HFFc6 (cell line): ENCODE data around the gene KMT5C. TPM values are rescaled to one million over a fixed set of nuclear protein-coding genes. Genes with fewer than 3 reads are reported as not detected.

Experiments
- DNase-seq: peaks from one replicate; pipeline ENCODE4 v3.0.0-alpha.2; 2018
- H3K27ac Mint-ChIP-seq: 2 replicates; pipeline ENCODE4 v1.8.0; 2020; ENCODE audit warnings: mild to moderate bottlenecking, mixed read lengths
- H3K27me3 Mint-ChIP-seq: 2 replicates; pipeline ENCODE4 v1.8.0; 2021; ENCODE audit warnings: mild to moderate bottlenecking, moderate library complexity, mixed read lengths; ENCODE audit not compliant: insufficient read depth
- H3K36me3 Mint-ChIP-seq: 2 replicates; pipeline ENCODE4 v1.8.0; 2021; ENCODE audit warnings: low read depth, mixed read lengths
- H3K4me1 Mint-ChIP-seq: 2 replicates; pipeline ENCODE4 v1.8.0; 2020; ENCODE audit warnings: low read depth, mixed read lengths
- H3K4me3 Mint-ChIP-seq: 2 replicates; pipeline ENCODE4 v1.8.0; 2020; ENCODE audit warnings: mild to moderate bottlenecking, moderate library complexity, mixed read lengths
- H3K9me3 Mint-ChIP-seq: 2 replicates; pipeline ENCODE4 v1.8.0; 2020; ENCODE audit warnings: mild to moderate bottlenecking, mixed read lengths
- total RNA-seq, 6 experiments: library from RNA; stranded (reverse); fragmentation: NEBNext Ultra II Directional; extraction: Animal tissue kit (Norgen Biotek cat#: 25700); gene quantifications; 2 replicates in 1 of 6; 3 replicates in 5 of 6; pipeline ENCODE4 v1.2.3, GENCODE V29; 2021
- TF ChIP-seq, protein P1 (sequence below): fragments of 200-600 bp; sonication (generic); IDR thresholded peaks from 2 replicates; pipeline ENCODE4 v1.5.0; 2021; ENCODE audit warnings: antibody characterized with exemption, mild to moderate bottlenecking

KMT5C gene
- total RNA-seq, 6 experiments from 2014 or later, result 3.8 to 6.2 (median 4.4) TPM

DNA sequence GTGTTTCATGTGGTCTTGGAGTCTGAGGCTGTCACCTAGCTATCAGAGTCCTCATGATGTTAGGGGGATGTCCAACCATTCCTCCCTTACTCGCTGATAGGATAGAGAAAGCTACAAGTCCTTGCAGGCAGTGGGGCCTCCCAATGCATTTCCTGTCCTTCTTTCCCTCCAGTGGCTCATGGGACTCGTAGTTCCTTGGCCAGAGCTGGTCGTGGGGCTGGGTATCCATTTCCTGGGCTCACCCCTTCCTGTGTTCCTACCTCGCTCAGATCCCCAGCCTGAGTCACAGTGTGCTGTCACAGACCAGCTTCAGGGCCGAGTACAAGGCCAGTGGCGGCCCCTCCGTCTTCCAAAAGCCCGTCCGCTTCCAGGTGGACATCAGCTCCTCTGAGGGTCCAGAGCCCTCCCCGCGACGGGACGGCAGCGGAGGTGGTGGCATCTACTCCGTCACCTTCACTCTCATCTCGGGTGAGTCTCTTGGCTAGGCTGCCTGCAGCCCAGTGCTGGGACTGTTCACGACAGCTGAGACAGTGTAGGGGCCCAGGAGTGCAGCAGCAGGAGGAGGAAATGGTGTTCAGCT, 33.6 kb upstream of the KMT5C start:
- Mint-ChIP-seq H3K36me3 (peaks cover 17% of the 10 kb centered on the region; the same call in 1 of the 2 replicates), H3K4me3 (no peak overlapping the region)

DNA sequence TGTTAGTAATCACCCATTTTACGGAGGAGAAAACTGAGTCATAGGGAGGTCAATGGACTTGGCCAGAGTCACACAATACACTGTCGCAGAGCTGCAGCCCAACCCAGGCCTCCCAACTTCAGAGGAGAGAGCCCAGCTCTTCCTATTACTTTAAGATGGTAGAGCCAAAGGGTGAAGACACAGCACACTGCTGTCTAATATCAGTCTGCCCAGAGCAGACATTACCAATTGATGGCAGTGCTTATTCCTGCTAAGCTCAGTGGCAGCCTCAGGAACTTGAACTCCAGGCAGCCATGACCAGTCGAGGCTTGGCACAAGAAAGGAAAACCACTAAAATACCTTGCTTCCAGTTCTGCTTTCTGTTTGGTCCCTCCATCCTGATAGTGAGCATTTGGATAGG, 33.0 kb upstream of the KMT5C start:
- no peak overlapping the region for H3K4me3 Mint-ChIP-seq
- DNase-seq, result no peak
- TF ChIP-seq, protein P1, sequence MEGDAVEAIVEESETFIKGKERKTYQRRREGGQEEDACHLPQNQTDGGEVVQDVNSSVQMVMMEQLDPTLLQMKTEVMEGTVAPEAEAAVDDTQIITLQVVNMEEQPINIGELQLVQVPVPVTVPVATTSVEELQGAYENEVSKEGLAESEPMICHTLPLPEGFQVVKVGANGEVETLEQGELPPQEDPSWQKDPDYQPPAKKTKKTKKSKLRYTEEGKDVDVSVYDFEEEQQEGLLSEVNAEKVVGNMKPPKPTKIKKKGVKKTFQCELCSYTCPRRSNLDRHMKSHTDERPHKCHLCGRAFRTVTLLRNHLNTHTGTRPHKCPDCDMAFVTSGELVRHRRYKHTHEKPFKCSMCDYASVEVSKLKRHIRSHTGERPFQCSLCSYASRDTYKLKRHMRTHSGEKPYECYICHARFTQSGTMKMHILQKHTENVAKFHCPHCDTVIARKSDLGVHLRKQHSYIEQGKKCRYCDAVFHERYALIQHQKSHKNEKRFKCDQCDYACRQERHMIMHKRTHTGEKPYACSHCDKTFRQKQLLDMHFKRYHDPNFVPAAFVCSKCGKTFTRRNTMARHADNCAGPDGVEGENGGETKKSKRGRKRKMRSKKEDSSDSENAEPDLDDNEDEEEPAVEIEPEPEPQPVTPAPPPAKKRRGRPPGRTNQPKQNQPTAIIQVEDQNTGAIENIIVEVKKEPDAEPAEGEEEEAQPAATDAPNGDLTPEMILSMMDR, result no peak
- H3K27me3 Mint-ChIP-seq, result no peaks in the 10 kb centered on the region; the same call in 1 of the 2 replicates
- H3K36me3 Mint-ChIP-seq, result peaks cover 17% of the 10 kb centered on the region; the same call in 1 of the 2 replicates
- H3K4me1 Mint-ChIP-seq, result 0 out of 2 replicates have a peak, but pooled peaks cover 3% of the 10 kb centered on the region
- no peak overlapping the region for H3K27ac Mint-ChIP-seq
- H3K9me3 Mint-ChIP-seq, result no peaks in the 10 kb centered on the region

More for the DNA sequence above, 33.6 kb upstream of the KMT5C start:
- Mint-ChIP-seq H3K27me3 (no peaks in the 10 kb centered on the region; the same call in 1 of the 2 replicates), H3K27ac (no peak overlapping the region), H3K9me3 (no peaks in the 10 kb centered on the region), H3K4me1 (0 out of 2 replicates have a peak, but pooled peaks cover 7% of the 10 kb centered on the region)
- DNase-seq, result no peak
- TF ChIP-seq, protein P1, result no peak

DNA sequence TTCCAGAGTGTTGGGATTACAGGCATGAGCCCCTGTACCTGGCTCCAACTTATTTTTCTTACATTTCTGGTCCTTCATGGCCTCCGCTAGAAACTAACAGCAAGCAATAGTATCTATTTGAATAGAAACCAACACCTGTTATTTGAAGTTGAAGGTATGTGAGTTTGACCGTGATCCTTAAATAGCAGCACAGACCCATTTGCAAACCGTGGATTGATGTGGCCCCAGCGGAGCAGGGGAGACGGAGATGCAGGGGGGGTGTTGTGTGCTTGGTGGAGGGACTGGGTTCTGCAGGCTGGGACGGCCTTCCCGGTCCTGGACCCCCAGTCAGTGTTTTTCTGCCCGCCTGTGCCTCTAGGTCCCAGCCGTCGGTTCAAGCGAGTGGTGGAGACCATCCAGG, 31.4 kb upstream of the KMT5C start:
- TF ChIP-seq, protein P1, result no peak
- H3K36me3 Mint-ChIP-seq, result peaks cover 17% of the 10 kb centered on the region; the same call in 1 of the 2 replicates
- no peak for DNase-seq
- H3K27me3 Mint-ChIP-seq, result no peaks in the 10 kb centered on the region; the same call in 1 of the 2 replicates
- no peaks in the 10 kb centered on the region for H3K4me1 Mint-ChIP-seq
- no peak overlapping the region for H3K27ac Mint-ChIP-seq
- no peak overlapping the region for H3K4me3 Mint-ChIP-seq
- no peaks in the 10 kb centered on the region for H3K9me3 Mint-ChIP-seq

DNA sequence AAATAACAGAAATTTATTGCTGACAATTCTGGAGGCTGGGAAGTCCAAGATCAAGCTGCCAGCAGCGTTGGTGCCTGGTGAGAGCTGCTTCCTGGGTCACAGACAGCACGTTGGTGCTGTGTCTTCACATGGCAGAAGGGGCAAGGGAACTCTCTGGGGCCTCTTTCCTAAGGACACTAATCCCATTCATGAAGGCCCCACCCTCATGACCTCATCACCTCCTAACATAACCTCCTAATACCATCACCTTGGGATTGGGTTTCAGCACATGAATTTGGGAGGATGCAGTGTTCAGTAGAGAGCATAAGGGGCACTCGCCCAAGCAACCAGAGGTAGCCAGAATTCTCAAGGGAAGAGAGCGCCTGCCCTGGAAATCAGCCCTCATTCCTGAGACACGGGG, 30.2 kb upstream of the KMT5C start:
- peaks cover 17% of the 10 kb centered on the region; the same call in 1 of the 2 replicates for H3K36me3 Mint-ChIP-seq
- H3K4me3 Mint-ChIP-seq, result no peak overlapping the region

DNA sequence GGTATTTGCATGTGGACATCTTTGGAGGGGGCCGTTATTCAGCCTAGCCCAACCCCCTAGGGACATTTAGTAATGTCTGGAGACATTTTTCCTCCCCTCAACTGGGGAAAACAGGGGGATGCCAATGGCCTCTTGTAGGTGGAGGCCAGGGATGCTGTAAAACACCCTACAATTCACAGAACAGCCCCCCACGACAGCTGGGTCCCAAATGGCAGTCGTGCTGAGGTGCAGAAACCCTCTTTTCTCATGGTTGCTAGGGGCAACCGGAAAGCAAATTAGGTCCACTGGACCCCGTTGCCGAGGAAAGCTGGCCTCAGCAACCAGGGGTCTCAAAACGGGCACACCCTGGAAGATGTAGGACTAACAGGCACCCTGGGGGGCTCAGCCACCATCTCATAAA, 29.2 kb upstream of the KMT5C start:
- no peaks in the 10 kb centered on the region for H3K4me1 Mint-ChIP-seq
- H3K27me3 Mint-ChIP-seq, result peaks cover 1% of the 10 kb centered on the region; the same call in 1 of the 2 replicates
- TF ChIP-seq, protein P1, result no peak
- H3K9me3 Mint-ChIP-seq, result no peaks in the 10 kb centered on the region
- H3K36me3 Mint-ChIP-seq, result peaks cover 17% of the 10 kb centered on the region; the same call in 1 of the 2 replicates
- no peak overlapping the region; the same call in 1 of the 2 replicates for H3K4me3 Mint-ChIP-seq
- DNase-seq, result no peak
- no peak overlapping the region for H3K27ac Mint-ChIP-seq

More for the DNA sequence above, 30.2 kb upstream of the KMT5C start:
- H3K4me1 Mint-ChIP-seq, result no peaks in the 10 kb centered on the region
- no peaks in the 10 kb centered on the region for H3K9me3 Mint-ChIP-seq
- no peak overlapping the region for H3K27ac Mint-ChIP-seq
- TF ChIP-seq, protein P1, result no peak
- DNase-seq, result no peak
- H3K27me3 Mint-ChIP-seq, result peaks cover 1% of the 10 kb centered on the region; the same call in 1 of the 2 replicates
